GM20431 (cell line): Measurements from ENCODE around the gene SEC14L1.

ENCODE experiments used
- in situ Hi-C: fragments of 300-500 bp; cut with MseI, MboI; formaldehyde crosslinking; loops from one replicate; pipeline ENCODE4 v1.15.0; 2020; ENCODE audit warnings: low sequenced_read_pairs; ENCODE audit not compliant: unreplicated experiment

The SEC14L1 gene

GRCh38 chr17:77251622-77252183 is 110.9 kb downstream of the SEC14L1 start:
- in situ Hi-C loops = loop anchor here (25.0 kb wide), 1 partner anchor 389 kb away; the partner anchor contains the start of gene MGAT5B

- in situ Hi-C loops = loop anchor here (25.0 kb wide), 1 partner anchor 390 kb away; the partner anchor contains the start of gene MGAT5B
Observed at GRCh38 chr17:77252306-77252705, 111.5 kb downstream of the SEC14L1 start.

GRCh38 chr17:77253611-77254051 is 112.9 kb downstream of the SEC14L1 start:
- in situ Hi-C loops = loop anchor here (25.0 kb wide), 1 partner anchor 391 kb away; the partner anchor contains the start of gene MGAT5B

- in situ Hi-C loops = loop anchor here (25.0 kb wide), 1 partner anchor 393 kb away; the partner anchor contains the start of gene MGAT5B
Observed at GRCh38 chr17:77254951-77255825, 114.4 kb downstream of the SEC14L1 start.

GRCh38 chr17:77255970-77256369 is 115.2 kb downstream of the SEC14L1 start:
- in situ Hi-C loops = loop anchor here (25.0 kb wide), 1 partner anchor 394 kb away; the partner anchor contains the start of gene MGAT5B

GRCh38 chr17:77256710-77257109 is 115.9 kb downstream of the SEC14L1 start:
- in situ Hi-C loops = loop anchor here (25.0 kb wide), 1 partner anchor 394 kb away; the partner anchor contains the start of gene MGAT5B

GRCh38 chr17:77257169-77257568 is 116.4 kb downstream of the SEC14L1 start:
- in situ Hi-C loops = loop anchor here (25.0 kb wide), 1 partner anchor 395 kb away; the partner anchor contains the start of gene MGAT5B

GRCh38 chr17:77257596-77258458 is 117.1 kb downstream of the SEC14L1 start:
- in situ Hi-C loops = loop anchor here (25.0 kb wide), 1 partner anchor 396 kb away; the partner anchor contains the start of gene MGAT5B

- in situ Hi-C loops = loop anchor here (25.0 kb wide), 1 partner anchor 396 kb away; the partner anchor contains the start of gene MGAT5B
Observed at GRCh38 chr17:77258638-77259037, 117.9 kb downstream of the SEC14L1 start.

GRCh38 chr17:77264617-77265230 is 124.0 kb downstream of the SEC14L1 start:
- in situ Hi-C loops = loop anchor here (25.0 kb wide), 1 partner anchor 402 kb away; the partner anchor contains the start of gene MGAT5B

- in situ Hi-C loops = loop anchor here (25.0 kb wide), 1 partner anchor 404 kb away; the partner anchor contains the start of gene MGAT5B
Observed at GRCh38 chr17:77266213-77266612, 125.4 kb downstream of the SEC14L1 start.
